Activated CD8-positive, alpha-beta T cell treated with anti-CD3 and anti-CD28 coated beads for 36 hours (primary cell): ENCODE results near the gene FGF14. TPM values are rescaled to one million over a fixed set of nuclear protein-coding genes. Genes with fewer than 3 reads are reported as not detected.

Source experiments
- ATAC-seq: fragments of 200-7000 bp; cut with Tn5 transposase; one replicate; pipeline ENCODE4 v1.10.0; 2021; ENCODE audit warnings: mild to moderate bottlenecking, moderate library complexity
- CTCF ChIA-PET: fragments of 350-600 bp; sonication (Branson Sonifier 250); formaldehyde crosslinking; loops from one replicate; lab custom pipeline; 2021; ENCODE audit warnings: antibody characterized with exemption; lab: Charles Lee
- POLR2A ChIA-PET: fragments of 350-600 bp; sonication (Branson Sonifier 250); formaldehyde crosslinking; loops from one replicate; lab custom pipeline; 2021; ENCODE audit warnings: antibody characterized with exemption; lab: Charles Lee
- DNase-seq: peaks from one replicate; pipeline ENCODE4 v3.0.0-alpha.2; 2020
- H3K27ac Mint-ChIP-seq: one replicate; pipeline ENCODE4 v1.8.0; 2021; ENCODE audit warnings: mild to moderate bottlenecking, mixed read lengths
- H3K27me3 Mint-ChIP-seq: one replicate; pipeline ENCODE4 v1.8.0; 2021; ENCODE audit warnings: mixed read lengths
- H3K36me3 Mint-ChIP-seq: one replicate; pipeline ENCODE4 v1.8.0; 2021; ENCODE audit warnings: low read depth, mixed read lengths
- H3K4me1 Mint-ChIP-seq: one replicate; pipeline ENCODE4 v1.8.0; 2021; ENCODE audit warnings: low read depth, mixed read lengths
- H3K4me3 Mint-ChIP-seq: one replicate; pipeline ENCODE4 v1.8.0; 2021; ENCODE audit warnings: mild to moderate bottlenecking, moderate library complexity, mixed read lengths
- H3K9me3 Mint-ChIP-seq: one replicate; pipeline ENCODE4 v1.8.0; 2021; ENCODE audit warnings: mixed read lengths
- intact Hi-C: fragments of 100-400 bp; cut with micrococcal nuclease; formaldehyde crosslinking; loops from one replicate; pipeline ENCODE4 v1.10.0; 2022
- total RNA-seq, 2 experiments: library from RNA; stranded (reverse); gene quantifications; one replicate each; pipeline ENCODE4 v1.2.3, GENCODE V29; 2021
- TF ChIP-seq, protein P1 (sequence below): fragments of 200-600 bp; IDR thresholded peaks from one replicate; pipeline ENCODE4 v1.8.0; 2022; ENCODE audit warnings: antibody characterized with exemption, mild to moderate bottlenecking

Gene FGF14
- total RNA-seq, 2 experiments from 2014 or later: not detected

- CTCF ChIA-PET: no interaction called here
- DNase-seq: peak; percentile 11
- Mint-ChIP-seq H3K36me3 (no peaks in the 10 kb centered on the region), H3K4me1 (peaks cover 19% of the 10 kb centered on the region), H3K9me3 (no peaks in the 10 kb centered on the region), H3K27ac (no peak overlapping the region), H3K27me3 (peaks cover 44% of the 10 kb centered on the region), H3K4me3 (no peak overlapping the region)
- no peak for ATAC-seq
- intact Hi-C loops: no loop called here
- TF ChIP-seq, protein P1, sequence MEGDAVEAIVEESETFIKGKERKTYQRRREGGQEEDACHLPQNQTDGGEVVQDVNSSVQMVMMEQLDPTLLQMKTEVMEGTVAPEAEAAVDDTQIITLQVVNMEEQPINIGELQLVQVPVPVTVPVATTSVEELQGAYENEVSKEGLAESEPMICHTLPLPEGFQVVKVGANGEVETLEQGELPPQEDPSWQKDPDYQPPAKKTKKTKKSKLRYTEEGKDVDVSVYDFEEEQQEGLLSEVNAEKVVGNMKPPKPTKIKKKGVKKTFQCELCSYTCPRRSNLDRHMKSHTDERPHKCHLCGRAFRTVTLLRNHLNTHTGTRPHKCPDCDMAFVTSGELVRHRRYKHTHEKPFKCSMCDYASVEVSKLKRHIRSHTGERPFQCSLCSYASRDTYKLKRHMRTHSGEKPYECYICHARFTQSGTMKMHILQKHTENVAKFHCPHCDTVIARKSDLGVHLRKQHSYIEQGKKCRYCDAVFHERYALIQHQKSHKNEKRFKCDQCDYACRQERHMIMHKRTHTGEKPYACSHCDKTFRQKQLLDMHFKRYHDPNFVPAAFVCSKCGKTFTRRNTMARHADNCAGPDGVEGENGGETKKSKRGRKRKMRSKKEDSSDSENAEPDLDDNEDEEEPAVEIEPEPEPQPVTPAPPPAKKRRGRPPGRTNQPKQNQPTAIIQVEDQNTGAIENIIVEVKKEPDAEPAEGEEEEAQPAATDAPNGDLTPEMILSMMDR: no peak
- POLR2A ChIA-PET: no interaction called here
Measured at GRCh38 chr13:102405499-102406100, 3.8 kb upstream of the FGF14 start.

GRCh38 chr13:102402290-102402689, 442 bp upstream of the FGF14 start:
- Mint-ChIP-seq H3K27me3 (peaks cover 45% of the 10 kb centered on the region), H3K4me3 (peak overlapping the region; percentile 52), H3K36me3 (no peaks in the 10 kb centered on the region), H3K27ac (no peak overlapping the region), H3K4me1 (peaks cover 28% of the 10 kb centered on the region), H3K9me3 (no peaks in the 10 kb centered on the region)
- ATAC-seq: peak; percentile 79
- intact Hi-C loops: no loop called here
- CTCF ChIA-PET: no interaction called here
- TF ChIP-seq, protein P1: no peak
- POLR2A ChIA-PET: no interaction called here
- peak; percentile 68 for DNase-seq

GRCh38 chr13:102401265-102401664, 583 bp downstream of the FGF14 start:
- POLR2A ChIA-PET: no interaction called here
- Mint-ChIP-seq H3K36me3 (no peaks in the 10 kb centered on the region), H3K27ac (no peak overlapping the region), H3K9me3 (no peaks in the 10 kb centered on the region), H3K4me1 (peaks cover 28% of the 10 kb centered on the region), H3K27me3 (peaks cover 47% of the 10 kb centered on the region), H3K4me3 (peak overlapping the region; percentile 8)
- ATAC-seq (no peak), DNase-seq (peak; percentile 2)
- intact Hi-C loops: no loop called here
- TF ChIP-seq, protein P1: no peak
- CTCF ChIA-PET: interaction anchor here (1.1 kb wide), 1 partner anchor 257 kb away, joined by 3 read pairs; no protein-coding TSS in a partner anchor

GRCh38 chr13:102400675-102401145, 1.1 kb downstream of the FGF14 start:
- intact Hi-C loops: no loop called here
- Mint-ChIP-seq H3K27me3 (peaks cover 46% of the 10 kb centered on the region), H3K27ac (no peak overlapping the region), H3K4me3 (peak overlapping the region; percentile 8), H3K4me1 (peaks cover 28% of the 10 kb centered on the region), H3K9me3 (no peaks in the 10 kb centered on the region), H3K36me3 (no peaks in the 10 kb centered on the region)
- TF ChIP-seq, protein P1: no peak
- ChIA-PET POLR2A (no interaction called here), CTCF (interaction anchor here (1.1 to 1.3 kb wide), 3 partner anchors 9 to 256 kb away, joined by 3 to 5 read pairs (median 3); no protein-coding TSS in a partner anchor)
- peak; percentile 5 for DNase-seq
- no peak for ATAC-seq
